C1 segment of cervical spinal cord (tissue), 14 donors: ENCODE measurements around the gene PSEN2.

Experiments used
- DNase-seq, 14 donors: peaks; one replicate each; lab custom pipeline; 2025; lab: John Stamatoyannopoulos, UW

PSEN2 gene

DNA sequence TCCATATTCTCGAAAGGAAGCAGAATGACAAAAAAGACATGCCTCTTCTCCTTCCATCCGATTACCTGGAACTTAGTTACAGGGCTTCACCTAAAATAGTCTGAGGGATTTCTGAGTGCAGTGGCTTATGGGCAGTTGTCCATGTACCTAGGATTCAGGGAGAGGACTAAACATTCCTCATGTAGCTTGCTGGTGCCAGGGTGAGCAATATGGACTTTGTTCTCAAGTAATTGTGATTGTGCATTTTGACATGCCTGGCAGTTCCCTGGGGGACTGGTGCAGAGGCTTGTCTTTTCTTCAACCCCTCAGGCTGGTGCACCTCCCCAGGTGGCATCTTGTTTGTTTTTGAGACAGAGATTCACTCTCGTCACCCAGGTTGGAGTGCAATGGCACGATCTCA, 6.1 kb upstream of the PSEN2 start:
- no peak for DNase-seq

DNA sequence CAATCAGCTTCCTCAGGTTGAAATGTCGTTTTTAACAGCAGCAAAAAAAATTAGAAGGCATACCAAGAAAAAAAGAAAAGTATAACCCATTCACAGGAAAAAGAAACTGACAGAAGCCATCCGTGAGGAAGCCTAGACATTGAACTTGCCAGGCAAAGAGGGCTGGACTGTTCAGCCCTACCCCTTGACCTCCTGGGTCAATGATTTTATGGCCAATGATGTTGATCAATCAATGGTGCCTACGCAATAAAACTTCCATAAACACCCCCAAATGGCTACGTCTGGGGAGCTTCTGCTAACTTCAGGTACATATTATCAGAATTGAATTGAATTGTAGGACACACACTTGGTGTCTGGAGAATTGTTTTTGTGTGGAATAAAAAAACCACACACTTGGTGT, 4.8 kb upstream of the PSEN2 start:
- DNase-seq: no peak

GRCh38 chr1:226867461-226868054, 2.9 kb upstream of the PSEN2 start:
- DNase-seq: no peak

- no peak for DNase-seq
Measured at GRCh38 chr1:226868726-226869125, 1.7 kb upstream of the PSEN2 start.

DNA sequence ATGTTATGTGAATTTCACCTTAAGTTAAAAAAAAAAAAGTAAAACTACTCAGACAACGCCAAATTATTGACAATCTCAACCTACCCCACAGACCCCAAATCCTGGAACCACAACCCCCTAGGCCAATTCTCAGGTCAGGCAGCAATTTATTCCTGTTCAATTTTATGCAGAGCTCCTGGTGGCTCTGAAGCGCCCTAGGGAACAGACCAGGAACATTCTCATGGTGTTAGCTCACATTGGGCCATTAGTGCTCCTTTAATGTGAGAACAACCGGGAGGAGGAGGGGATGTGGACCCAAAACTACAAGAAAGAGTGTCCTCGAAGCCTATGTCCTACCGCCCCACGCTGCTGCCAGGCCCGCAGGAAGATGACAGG, 403 bp upstream of the PSEN2 start:
- no peak for DNase-seq

GRCh38 chr1:226871636-226872327, 1.4 kb downstream of the PSEN2 start:
- peak in 1 of 14 donors; percentile 25 for DNase-seq

- no peak for DNase-seq
Measured at GRCh38 chr1:226872437-226872836, 2.0 kb downstream of the PSEN2 start.

DNA sequence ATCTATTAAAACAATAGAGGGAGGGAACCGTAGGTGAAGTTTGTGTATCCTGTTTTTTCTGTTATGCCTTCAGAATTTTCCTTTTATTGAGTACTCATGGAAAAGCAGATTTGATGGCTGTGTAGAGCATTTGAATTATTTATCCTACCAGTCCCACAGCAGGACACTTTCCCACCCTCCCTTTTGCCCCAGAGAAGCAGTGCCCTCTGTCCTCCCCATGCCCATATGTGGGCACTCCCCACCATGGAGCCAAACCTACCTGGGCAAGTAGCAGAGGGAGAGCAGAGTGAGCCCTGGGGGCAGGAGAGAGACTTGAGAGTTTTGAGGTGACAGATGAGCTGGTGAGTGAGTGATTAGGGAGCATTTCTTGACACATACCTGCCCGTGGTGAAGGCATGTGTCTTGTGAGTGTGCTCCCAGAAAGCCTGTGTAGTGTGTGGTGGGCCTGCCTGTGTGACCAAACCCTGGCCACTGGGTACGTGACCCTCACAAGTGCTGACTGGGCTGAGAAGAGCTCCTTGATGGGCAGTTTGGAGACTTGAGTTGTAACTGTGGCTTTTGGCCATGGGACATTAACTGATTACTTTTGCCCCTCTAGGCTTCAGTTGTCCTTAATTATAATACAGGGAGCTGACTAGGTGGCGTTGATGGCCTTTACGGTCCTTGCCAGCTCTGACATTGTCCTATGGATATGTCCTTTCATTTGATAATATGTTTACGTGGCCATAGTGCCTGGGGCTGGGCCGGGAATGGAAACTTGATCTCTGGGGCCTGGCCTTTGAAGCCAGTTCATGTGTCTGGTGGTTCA, 3.6 kb downstream of the PSEN2 start:
- DNase-seq: no peak

- DNase-seq: no peak
Measured at GRCh38 chr1:226874579-226875425, 4.4 kb downstream of the PSEN2 start.

DNA sequence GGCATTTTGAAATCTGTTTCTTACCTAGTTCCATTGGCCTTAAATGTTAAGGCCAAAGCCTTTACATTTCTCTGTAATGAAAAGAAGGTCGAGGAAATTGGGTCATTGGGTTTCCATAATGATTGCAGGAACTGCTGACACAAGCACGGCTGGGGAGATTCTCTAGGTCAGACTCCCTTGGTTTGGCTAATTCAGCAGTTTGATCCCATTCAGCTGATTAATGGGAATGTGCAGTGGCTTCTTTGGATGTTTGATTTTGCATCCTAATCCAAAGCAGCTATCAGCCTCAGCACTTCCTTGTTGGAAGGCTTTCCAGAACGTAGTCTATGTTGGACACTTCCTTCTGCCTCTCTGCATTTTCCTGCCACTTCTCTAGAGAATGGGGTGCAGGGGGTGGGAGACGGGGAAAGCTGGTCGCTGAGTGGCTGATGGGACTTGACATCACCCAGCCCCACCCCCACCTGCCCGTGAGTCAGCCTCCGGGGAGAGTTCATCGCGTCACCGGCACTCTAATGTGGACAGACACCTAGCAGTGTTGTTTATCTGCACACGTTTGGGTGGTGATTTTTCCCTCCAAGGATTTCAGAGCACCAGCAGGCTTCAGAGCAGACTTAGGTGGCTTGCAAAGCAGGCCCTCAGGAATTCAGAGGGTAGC, 5.4 kb downstream of the PSEN2 start:
- DNase-seq: peak in 1 of 14 donors; percentile 38

DNA sequence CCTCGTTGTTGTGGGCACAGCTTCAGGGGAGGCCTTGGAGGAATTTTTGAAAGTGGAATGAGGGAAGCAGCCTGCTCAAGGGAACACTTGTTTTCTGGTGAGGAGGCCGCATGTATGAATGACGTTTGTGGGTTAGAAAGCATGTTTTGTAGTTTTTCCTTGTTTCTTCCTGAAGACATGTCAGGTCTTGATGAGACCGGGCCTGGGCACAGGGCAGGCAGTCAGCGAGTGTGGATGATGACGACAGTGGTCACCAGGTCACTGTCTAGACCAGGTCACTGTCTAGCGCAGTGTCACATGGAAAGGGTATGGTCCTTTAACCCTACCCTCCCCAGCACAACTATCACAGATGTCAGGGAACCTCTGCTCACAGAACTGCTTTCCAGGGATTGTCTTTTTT, 7.3 kb downstream of the PSEN2 start:
- no peak for DNase-seq

- no peak for DNase-seq
Measured at GRCh38 chr1:226880372-226881287, 10.2 kb downstream of the PSEN2 start.

DNA sequence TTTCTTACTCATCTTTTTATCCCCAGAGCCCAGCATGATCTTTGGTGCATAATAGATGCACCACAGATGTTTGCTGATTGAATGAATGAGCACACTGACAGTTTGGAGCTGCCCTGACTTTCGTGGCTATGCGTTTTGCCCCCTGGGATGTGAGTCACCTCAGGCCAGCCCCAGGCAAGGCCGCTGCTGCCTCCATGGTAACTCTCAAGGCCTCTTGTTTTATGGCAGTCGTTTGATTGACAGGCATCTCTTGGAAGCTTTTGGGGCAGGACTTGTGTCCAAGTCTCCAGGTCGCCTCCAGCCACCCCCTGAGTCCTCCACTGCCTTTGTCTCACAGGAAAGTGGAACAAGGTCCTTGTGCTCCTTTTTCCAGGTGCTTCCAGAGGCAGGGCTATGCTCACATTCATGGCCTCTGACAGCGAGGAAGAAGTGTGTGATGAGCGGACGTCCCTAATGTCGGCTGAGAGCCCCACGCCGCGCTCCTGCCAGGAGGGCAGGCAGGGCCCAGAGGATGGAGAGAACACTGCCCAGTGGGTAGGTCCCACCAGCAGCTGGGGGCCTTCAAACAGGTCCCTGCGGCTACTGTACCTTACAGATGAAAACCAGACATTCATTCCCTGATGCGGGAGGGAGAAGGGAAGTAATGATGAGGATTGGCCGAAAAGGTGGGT, 11.2 kb downstream of the PSEN2 start:
- DNase-seq: no peak

GRCh38 chr1:226882187-226882586, 11.8 kb downstream of the PSEN2 start:
- no peak for DNase-seq

GRCh38 chr1:226882631-226883409, 12.4 kb downstream of the PSEN2 start:
- DNase-seq: no peak

- DNase-seq: no peak
Measured at GRCh38 chr1:226883630-226884029, 13.2 kb downstream of the PSEN2 start.

- no peak for DNase-seq
Measured at GRCh38 chr1:226884116-226884625, 13.8 kb downstream of the PSEN2 start.

- no peak for DNase-seq
Measured at GRCh38 chr1:226884966-226885820, 14.8 kb downstream of the PSEN2 start.
